ENCODE data around the gene LAMB3. TPM values are rescaled to one million over a fixed set of nuclear protein-coding genes. Genes with fewer than 3 reads are reported as not detected.
"Not testable (repeated sequence)": the region's sequence is repeated elsewhere in the genome, so short reads cannot be mapped to it uniquely, and the experiment has no call there.

Gene LAMB3
- polyA plus RNA-seq, 1 of the 3 experiments (the other 2 are of a cell fraction) = 18.0 TPM

DNA sequence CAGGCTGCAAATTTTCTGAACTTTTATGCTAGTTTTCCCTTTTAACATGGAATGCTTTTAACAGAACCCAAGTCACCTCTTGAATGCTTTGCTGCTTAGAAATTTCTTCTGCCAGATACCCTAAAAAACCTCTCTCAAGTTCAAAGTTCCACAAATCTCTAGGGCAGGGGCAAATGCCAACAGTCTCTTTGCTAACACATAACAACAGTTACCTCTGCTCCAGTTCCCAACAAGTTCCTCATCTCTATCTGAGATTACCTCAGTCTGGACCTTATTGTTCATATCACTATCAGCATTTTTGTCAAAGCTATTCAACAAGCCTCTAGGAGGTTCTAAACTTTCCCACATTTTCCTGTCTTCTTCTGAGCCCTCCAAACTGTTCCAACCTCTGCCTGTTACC lies 48.5 kb upstream of the LAMB3 start:
- H3K4me2 ChIP-seq; H3K4me3 ChIP-seq (ENCODE audit: low read depth in 2 of 2, low read length in 1 of 2); H3K27ac ChIP-seq (ENCODE audit: low read depth in 2 of 2, low read length in 1 of 2); H3K9me3 ChIP-seq; H2AFZ ChIP-seq (ENCODE audit: low read depth); DNase-seq; H3K27me3 ChIP-seq (ENCODE audit: insufficient read depth); H3K9ac ChIP-seq; H4K20me1 ChIP-seq (ENCODE audit: insufficient read depth); H3K79me2 ChIP-seq (ENCODE audit: insufficient read depth); H3F3A ChIP-seq (replicated peaks; ENCODE audit: insufficient read depth); H3K4me1 ChIP-seq (ENCODE audit: control insufficient read depth in 1 of 2, insufficient read depth in 2 of 2, low read depth in 1 of 2, low read length in 1 of 2); H3K9me2 ChIP-seq; H3K36me3 ChIP-seq (replicated peaks in 1 of 2; ENCODE audit: control insufficient read depth in 1 of 2, insufficient read depth in 2 of 2, low read length in 1 of 2); CTCF ChIA-PET; POLR2A ChIA-PET: not testable (repeated sequence)

- POLR2A ChIA-PET = no interaction called here
- H3F3A ChIP-seq (replicated peaks; ENCODE audit: insufficient read depth) = peaks cover 4% of the 10 kb centered on the region
- TF ChIP-seq GABPA (IDR thresholded peaks at IDR 0.05; ENCODE audit: low read depth) = no peak
- TF ChIP-seq, protein P1, sequence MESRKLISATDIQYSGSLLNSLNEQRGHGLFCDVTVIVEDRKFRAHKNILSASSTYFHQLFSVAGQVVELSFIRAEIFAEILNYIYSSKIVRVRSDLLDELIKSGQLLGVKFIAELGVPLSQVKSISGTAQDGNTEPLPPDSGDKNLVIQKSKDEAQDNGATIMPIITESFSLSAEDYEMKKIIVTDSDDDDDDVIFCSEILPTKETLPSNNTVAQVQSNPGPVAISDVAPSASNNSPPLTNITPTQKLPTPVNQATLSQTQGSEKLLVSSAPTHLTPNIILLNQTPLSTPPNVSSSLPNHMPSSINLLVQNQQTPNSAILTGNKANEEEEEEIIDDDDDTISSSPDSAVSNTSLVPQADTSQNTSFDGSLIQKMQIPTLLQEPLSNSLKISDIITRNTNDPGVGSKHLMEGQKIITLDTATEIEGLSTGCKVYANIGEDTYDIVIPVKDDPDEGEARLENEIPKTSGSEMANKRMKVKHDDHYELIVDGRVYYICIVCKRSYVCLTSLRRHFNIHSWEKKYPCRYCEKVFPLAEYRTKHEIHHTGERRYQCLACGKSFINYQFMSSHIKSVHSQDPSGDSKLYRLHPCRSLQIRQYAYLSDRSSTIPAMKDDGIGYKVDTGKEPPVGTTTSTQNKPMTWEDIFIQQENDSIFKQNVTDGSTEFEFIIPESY (IDR thresholded peaks at IDR 0.05; ENCODE audit: borderline replicate concordance, low read depth) = no peak
- TF ChIP-seq USF2 (IDR thresholded peaks at IDR 0.05; ENCODE audit: borderline replicate concordance, low read depth, low read length) = no peak
- TF ChIP-seq EZH2phosphoT487 (IDR thresholded peaks at IDR 0.05; ENCODE audit: borderline replicate concordance, low read depth) = no peak
- TF ChIP-seq PBX3 (IDR thresholded peaks at IDR 0.05) = no peak
- no peak for TF ChIP-seq MEF2A (IDR thresholded peaks at IDR 0.05; ENCODE audit: borderline replicate concordance, low read depth)
- TF ChIP-seq MXI1 (IDR thresholded peaks at IDR 0.05; ENCODE audit: low read depth, low read length) = no peak
- TF ChIP-seq, protein P2, sequence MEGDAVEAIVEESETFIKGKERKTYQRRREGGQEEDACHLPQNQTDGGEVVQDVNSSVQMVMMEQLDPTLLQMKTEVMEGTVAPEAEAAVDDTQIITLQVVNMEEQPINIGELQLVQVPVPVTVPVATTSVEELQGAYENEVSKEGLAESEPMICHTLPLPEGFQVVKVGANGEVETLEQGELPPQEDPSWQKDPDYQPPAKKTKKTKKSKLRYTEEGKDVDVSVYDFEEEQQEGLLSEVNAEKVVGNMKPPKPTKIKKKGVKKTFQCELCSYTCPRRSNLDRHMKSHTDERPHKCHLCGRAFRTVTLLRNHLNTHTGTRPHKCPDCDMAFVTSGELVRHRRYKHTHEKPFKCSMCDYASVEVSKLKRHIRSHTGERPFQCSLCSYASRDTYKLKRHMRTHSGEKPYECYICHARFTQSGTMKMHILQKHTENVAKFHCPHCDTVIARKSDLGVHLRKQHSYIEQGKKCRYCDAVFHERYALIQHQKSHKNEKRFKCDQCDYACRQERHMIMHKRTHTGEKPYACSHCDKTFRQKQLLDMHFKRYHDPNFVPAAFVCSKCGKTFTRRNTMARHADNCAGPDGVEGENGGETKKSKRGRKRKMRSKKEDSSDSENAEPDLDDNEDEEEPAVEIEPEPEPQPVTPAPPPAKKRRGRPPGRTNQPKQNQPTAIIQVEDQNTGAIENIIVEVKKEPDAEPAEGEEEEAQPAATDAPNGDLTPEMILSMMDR (IDR thresholded peaks at IDR 0.05) = no peak
- TF ChIP-seq YY1 (IDR thresholded peaks at IDR 0.05; ENCODE audit: low read depth) = no peak
- no peak for TF ChIP-seq GATA2 (CRISPR knock-in tag; IDR thresholded peaks at IDR 0.05)
- CTCF ChIA-PET = interaction anchor here (1.0 to 1.6 kb wide), 4 partner anchors 52 to 128 kb away, joined by 3 read pairs; no protein-coding TSS in a partner anchor
- H2AFZ ChIP-seq (ENCODE audit: low read depth) = no peak overlapping the region
- H3K4me2 ChIP-seq = no peak overlapping the region
- no peak for DNase-seq
- no peaks in the 10 kb centered on the region for H3K9me2 ChIP-seq
- H3K9ac ChIP-seq = no peak overlapping the region
- H3K9me3 ChIP-seq = no peaks in the 10 kb centered on the region
- 83% methylated on average over 3 of the region's 3 CpGs for WGBS (ENCODE audit: low lambda C conversion rate)
- H3K36me3 ChIP-seq (replicated peaks in 1 of 2; ENCODE audit: control insufficient read depth in 1 of 2, insufficient read depth in 2 of 2, low read length in 1 of 2) = no peaks in the 10 kb centered on the region
- peaks cover 0 to 6% of the 10 kb centered on the region in 2 experiments; a peak in 2 of 4 replicates for H3K4me1 ChIP-seq (ENCODE audit: control insufficient read depth in 1 of 2, insufficient read depth in 2 of 2, low read depth in 1 of 2, low read length in 1 of 2)
- H4K20me1 ChIP-seq (ENCODE audit: insufficient read depth) = no peaks in the 10 kb centered on the region
- no peaks in the 10 kb centered on the region for H3K27me3 ChIP-seq (ENCODE audit: insufficient read depth)
- H3K4me3 ChIP-seq (ENCODE audit: low read depth in 2 of 2, low read length in 1 of 2) = no peak overlapping the region
- no peaks in the 10 kb centered on the region for H3K79me2 ChIP-seq (ENCODE audit: insufficient read depth)
- H3K27ac ChIP-seq (ENCODE audit: low read depth in 2 of 2, low read length in 1 of 2) = no peak overlapping the region
Measured at GRCh38 chr1:209697126-209697525, 44.9 kb upstream of the LAMB3 start.
